Loucy (cell line): ENCODE results near the gene LIPI.

Source experiments
- EZH2phosphoT487 ChIP-seq: fragments of 200-600 bp; IDR thresholded peaks from 2 replicates; pipeline ENCODE4 v1.6.1; 2018; ENCODE audit warnings: antibody characterized with exemption, mild to moderate bottlenecking, moderate library complexity, borderline replicate concordance
- TF ChIP-seq, protein P1 (sequence below): fragments of 200-600 bp; sonication (generic); conservative IDR thresholded peaks from 2 replicates; pipeline ENCODE4 v1.5.1; 2014; ENCODE audit warnings: mild to moderate bottlenecking, antibody characterized with exemption, low read length

DNA sequence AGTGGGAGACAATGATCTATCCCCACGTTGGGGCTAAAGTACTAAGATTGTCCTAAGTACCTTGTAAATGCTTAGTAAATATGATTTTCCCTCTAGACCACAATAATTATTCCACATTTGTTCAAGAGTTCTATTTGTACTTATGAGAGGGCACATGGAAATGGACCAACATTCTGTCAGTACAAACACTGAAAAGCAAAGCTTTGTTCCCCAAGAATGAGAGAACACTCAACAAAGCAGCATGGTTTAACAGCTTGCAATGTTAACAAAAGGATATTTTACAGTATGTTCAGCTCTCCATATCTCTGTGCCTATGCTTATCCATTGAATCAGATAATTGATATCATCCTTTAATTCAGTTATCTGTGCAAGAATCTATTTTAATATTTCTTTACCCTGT is 40.6 kb upstream of the LIPI start:
- TF ChIP-seq, protein P1, sequence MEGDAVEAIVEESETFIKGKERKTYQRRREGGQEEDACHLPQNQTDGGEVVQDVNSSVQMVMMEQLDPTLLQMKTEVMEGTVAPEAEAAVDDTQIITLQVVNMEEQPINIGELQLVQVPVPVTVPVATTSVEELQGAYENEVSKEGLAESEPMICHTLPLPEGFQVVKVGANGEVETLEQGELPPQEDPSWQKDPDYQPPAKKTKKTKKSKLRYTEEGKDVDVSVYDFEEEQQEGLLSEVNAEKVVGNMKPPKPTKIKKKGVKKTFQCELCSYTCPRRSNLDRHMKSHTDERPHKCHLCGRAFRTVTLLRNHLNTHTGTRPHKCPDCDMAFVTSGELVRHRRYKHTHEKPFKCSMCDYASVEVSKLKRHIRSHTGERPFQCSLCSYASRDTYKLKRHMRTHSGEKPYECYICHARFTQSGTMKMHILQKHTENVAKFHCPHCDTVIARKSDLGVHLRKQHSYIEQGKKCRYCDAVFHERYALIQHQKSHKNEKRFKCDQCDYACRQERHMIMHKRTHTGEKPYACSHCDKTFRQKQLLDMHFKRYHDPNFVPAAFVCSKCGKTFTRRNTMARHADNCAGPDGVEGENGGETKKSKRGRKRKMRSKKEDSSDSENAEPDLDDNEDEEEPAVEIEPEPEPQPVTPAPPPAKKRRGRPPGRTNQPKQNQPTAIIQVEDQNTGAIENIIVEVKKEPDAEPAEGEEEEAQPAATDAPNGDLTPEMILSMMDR, result no peak
- no peak for TF ChIP-seq EZH2phosphoT487
